ENCODE measurements around the gene UPF3A.

Gene UPF3A

DNA sequence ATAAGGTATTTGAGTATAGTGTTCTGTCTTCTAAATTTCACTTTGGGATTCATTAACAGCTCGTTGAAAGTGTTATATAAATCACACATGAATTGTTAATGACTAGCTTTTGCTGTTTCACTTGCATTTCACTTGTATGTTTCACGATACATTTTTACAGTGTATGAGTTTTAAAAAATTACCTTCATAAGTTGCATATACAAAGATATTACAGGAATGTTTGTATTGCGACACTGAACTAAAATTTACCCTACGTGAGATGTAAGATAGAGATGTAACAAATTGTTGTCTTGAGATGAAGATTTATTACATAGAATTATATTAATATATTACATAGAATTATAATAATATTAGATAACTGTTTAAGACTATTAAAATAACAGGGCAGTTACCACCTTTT is 45.2 kb upstream of the UPF3A start:
- TF ChIP-seq, protein P1, sequence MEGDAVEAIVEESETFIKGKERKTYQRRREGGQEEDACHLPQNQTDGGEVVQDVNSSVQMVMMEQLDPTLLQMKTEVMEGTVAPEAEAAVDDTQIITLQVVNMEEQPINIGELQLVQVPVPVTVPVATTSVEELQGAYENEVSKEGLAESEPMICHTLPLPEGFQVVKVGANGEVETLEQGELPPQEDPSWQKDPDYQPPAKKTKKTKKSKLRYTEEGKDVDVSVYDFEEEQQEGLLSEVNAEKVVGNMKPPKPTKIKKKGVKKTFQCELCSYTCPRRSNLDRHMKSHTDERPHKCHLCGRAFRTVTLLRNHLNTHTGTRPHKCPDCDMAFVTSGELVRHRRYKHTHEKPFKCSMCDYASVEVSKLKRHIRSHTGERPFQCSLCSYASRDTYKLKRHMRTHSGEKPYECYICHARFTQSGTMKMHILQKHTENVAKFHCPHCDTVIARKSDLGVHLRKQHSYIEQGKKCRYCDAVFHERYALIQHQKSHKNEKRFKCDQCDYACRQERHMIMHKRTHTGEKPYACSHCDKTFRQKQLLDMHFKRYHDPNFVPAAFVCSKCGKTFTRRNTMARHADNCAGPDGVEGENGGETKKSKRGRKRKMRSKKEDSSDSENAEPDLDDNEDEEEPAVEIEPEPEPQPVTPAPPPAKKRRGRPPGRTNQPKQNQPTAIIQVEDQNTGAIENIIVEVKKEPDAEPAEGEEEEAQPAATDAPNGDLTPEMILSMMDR (IDR thresholded peaks at IDR 0.05; ENCODE audit: insufficient read depth, low read length, poor library complexity, severe bottlenecking): no peak
- Histone ChIP-seq H3K27me3 (replicated peaks; ENCODE audit: control insufficient read depth, insufficient read depth, low read length) (no peaks in the 10 kb centered on the region), H3K4me3 (replicated peaks; ENCODE audit: low read depth, low read length) (peak overlapping the region; percentile 80), H3K36me3 (ENCODE audit: control insufficient read depth, insufficient read depth, low read length) (peaks cover 3% of the 10 kb centered on the region)
- no peak for DNase-seq (ENCODE audit: extremely low read depth, insufficient read length)

DNA sequence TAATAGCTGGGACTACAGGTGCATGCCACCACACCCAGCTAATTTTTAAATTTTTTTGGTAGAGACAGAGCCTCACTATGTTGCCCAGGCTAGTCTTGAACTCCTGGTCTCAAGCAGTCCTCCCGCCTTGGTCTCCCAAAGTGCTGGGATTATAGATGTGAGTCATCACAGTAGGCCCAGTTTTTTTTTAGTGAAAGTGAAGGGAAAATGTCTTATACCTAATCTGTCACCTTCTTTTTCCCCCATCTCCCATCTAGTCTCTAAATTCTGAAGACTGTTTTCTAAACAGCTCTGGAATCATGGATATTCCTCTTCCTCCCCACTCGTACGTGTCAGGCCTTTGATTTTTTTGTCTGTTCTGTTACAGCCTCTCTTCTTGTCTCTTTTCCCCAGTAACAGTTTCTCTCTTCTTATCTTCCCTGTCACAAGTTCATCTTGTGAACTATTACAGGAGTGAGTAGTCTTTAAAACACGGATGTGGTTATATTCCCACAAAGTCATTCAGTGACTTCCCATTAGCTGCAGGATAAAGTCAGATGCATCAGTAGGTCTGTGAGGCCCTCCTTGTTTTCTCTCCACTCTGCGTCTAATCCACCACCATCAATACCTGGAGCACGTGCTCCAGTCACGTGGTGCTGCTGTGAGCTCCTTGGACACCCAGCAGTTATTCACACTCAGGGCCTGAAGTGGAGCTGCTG is 43.8 kb upstream of the UPF3A start:
- TF ChIP-seq, protein P1 (IDR thresholded peaks at IDR 0.05; ENCODE audit: insufficient read depth, low read length, poor library complexity, severe bottlenecking): no peak
- Histone ChIP-seq H3K36me3 (ENCODE audit: control insufficient read depth, insufficient read depth, low read length) (peaks cover 9% of the 10 kb centered on the region), H3K4me3 (replicated peaks; ENCODE audit: low read depth, low read length) (no peak overlapping the region), H3K27me3 (replicated peaks; ENCODE audit: control insufficient read depth, insufficient read depth, low read length) (no peaks in the 10 kb centered on the region)
- no peak for DNase-seq (ENCODE audit: extremely low read depth, insufficient read length)

DNA sequence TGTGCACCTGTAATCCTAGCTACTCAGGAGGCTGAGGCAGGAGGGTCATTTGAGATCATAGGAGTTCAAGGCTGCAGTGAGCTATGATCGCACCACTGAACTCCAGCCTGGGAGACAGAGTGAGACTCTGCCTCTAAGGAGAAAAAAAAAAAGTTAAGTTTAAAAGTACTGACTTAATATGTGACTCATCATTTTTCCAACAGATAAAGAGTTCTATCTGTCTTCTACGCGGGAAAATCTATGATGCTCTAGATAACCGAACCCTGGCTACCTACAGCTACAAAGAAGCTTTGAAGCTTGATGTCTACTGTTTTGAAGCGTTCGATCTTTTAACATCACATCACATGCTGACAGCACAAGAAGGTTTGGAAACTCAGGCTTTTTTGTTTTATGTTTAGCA is 39.5 kb upstream of the UPF3A start:
- TF ChIP-seq, protein P1 (IDR thresholded peaks at IDR 0.05; ENCODE audit: insufficient read depth, low read length, poor library complexity, severe bottlenecking): no peak
- Histone ChIP-seq H3K36me3 (ENCODE audit: control insufficient read depth, insufficient read depth, low read length) (peaks cover 18% of the 10 kb centered on the region), H3K4me3 (replicated peaks; ENCODE audit: low read depth, low read length) (no peak overlapping the region), H3K27me3 (replicated peaks; ENCODE audit: control insufficient read depth, insufficient read depth, low read length) (no peaks in the 10 kb centered on the region)
- DNase-seq (ENCODE audit: extremely low read depth, insufficient read length): no peak

DNA sequence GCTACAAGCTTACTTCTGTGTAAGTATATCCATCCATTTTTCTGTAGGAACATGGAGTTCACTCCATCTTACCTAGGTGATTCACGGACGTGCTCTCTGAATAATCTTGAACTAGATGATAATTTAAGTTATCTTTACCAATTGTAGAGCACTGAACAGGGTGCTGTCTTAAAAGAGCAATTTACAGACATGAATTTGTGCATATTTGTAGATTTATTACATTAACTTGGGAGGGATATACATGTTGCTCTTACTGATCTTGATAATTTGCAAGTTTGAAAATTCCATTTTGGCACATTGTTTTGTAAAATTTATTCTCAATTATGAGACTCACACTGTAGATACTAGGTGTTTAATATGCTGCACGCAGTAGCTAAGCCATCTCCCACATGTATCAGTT is 37.4 kb upstream of the UPF3A start:
- no peak for DNase-seq (ENCODE audit: extremely low read depth, insufficient read length)
- Histone ChIP-seq H3K36me3 (ENCODE audit: control insufficient read depth, insufficient read depth, low read length) (peaks cover 16% of the 10 kb centered on the region), H3K27me3 (replicated peaks; ENCODE audit: control insufficient read depth, insufficient read depth, low read length) (no peaks in the 10 kb centered on the region), H3K4me3 (replicated peaks; ENCODE audit: low read depth, low read length) (no peak overlapping the region)
- TF ChIP-seq, protein P1 (IDR thresholded peaks at IDR 0.05; ENCODE audit: insufficient read depth, low read length, poor library complexity, severe bottlenecking): no peak

DNA sequence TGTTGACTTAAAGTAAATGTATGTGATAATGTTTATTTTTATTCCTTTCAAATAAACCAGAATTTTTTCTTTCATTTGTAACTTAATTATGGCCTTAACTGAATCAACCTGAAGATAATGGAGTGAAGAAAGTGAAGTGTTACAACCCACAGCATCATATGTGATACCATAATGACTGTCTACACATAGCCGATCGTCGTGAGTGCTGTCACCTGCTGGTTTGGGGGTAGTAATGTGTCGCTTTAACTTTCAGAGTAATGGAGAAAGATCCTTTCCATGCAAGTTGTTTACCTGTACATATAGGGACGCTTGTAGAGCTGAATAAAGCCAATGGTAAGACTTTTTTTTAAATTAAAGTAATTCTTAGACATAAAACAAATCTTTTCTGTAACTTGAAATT is 36.8 kb upstream of the UPF3A start:
- Histone ChIP-seq H3K27me3 (replicated peaks; ENCODE audit: control insufficient read depth, insufficient read depth, low read length) (no peaks in the 10 kb centered on the region), H3K36me3 (ENCODE audit: control insufficient read depth, insufficient read depth, low read length) (peaks cover 16% of the 10 kb centered on the region), H3K4me3 (replicated peaks; ENCODE audit: low read depth, low read length) (no peak overlapping the region)
- TF ChIP-seq, protein P1 (IDR thresholded peaks at IDR 0.05; ENCODE audit: insufficient read depth, low read length, poor library complexity, severe bottlenecking): no peak
- no peak for DNase-seq (ENCODE audit: extremely low read depth, insufficient read length)

DNA sequence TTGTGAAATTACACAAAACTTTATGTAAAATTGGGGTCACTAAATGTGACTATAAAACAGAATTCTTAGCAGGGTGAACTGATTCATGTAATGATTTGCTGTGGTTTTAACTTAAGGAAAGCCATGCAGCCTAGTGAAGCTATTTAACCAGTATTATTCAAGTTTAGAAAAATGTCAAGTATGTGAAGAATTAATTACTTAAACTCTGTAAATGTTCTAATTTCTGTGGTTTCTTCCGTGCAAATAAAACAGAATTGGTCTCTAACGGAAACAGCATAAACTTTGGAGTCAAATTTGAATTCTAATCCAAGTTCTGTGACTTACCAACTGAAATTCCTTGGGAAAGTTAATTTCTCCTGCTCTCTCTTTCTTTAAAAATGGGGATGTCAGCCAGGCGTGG is 33.4 kb upstream of the UPF3A start:
- peaks cover 7% of the 10 kb centered on the region for H3K36me3 ChIP-seq (ENCODE audit: control insufficient read depth, insufficient read depth, low read length)
- no peak for DNase-seq (ENCODE audit: extremely low read depth, insufficient read length)

More for the DNA sequence above, 33.4 kb upstream of the UPF3A start:
- Histone ChIP-seq H3K27me3 (replicated peaks; ENCODE audit: control insufficient read depth, insufficient read depth, low read length) (no peaks in the 10 kb centered on the region), H3K4me3 (replicated peaks; ENCODE audit: low read depth, low read length) (no peak overlapping the region)
- TF ChIP-seq, protein P1 (IDR thresholded peaks at IDR 0.05; ENCODE audit: insufficient read depth, low read length, poor library complexity, severe bottlenecking): no peak
